Neural progenitor cell (in vitro differentiated cells): ENCODE measurements around the gene UBAP2L. TPM values are rescaled to one million over a fixed set of nuclear protein-coding genes. Genes with fewer than 3 reads are reported as not detected.
"Not testable (repeated sequence)": the region's sequence is repeated elsewhere in the genome, so short reads cannot be mapped to it uniquely, and the experiment has no call there.

ENCODE experiments used
- DNase-seq: peaks from one replicate; pipeline ENCODE4 v3.0.0-alpha.2; 2016; ENCODE audit warnings: low spot score
- H2AFZ ChIP-seq: fragments of 200-600 bp; sonication (generic); replicated peaks from 2 replicates; pipeline ENCODE4 v1.6.1; 2016; ENCODE audit warnings: antibody characterized with exemption
- H3F3A ChIP-seq: fragments of 200-600 bp; sonication (generic); 2 replicates; pipeline ENCODE4 v1.6.1; 2016; ENCODE audit warnings: antibody characterized with exemption, low read depth
- H3K27ac ChIP-seq: fragments of 200-600 bp; sonication (generic); 2 replicates; pipeline ENCODE4 v1.5.1; 2016; ENCODE audit warnings: mild to moderate bottlenecking
- H3K27me3 ChIP-seq: fragments of 200-600 bp; sonication (generic); 2 replicates; pipeline ENCODE4 v1.6.1; 2016; ENCODE audit warnings: mild to moderate bottlenecking, moderate library complexity
- H3K36me3 ChIP-seq: fragments of 200-600 bp; sonication (generic); 2 replicates; pipeline ENCODE4 v1.5.1; 2016
- H3K4me1 ChIP-seq: fragments of 200-600 bp; sonication (generic); 2 replicates; pipeline ENCODE4 v1.6.1; 2016; ENCODE audit warnings: mixed run types
- H3K4me2 ChIP-seq: fragments of 200-600 bp; sonication (generic); 2 replicates; pipeline ENCODE4 v1.6.1; 2016
- H3K4me3 ChIP-seq: fragments of 200-600 bp; sonication (generic); 2 replicates; pipeline ENCODE4 v1.5.1; 2016
- H3K79me2 ChIP-seq: fragments of 200-600 bp; sonication (generic); 2 replicates; pipeline ENCODE4 v1.6.1; 2016; ENCODE audit warnings: low read depth
- H3K9ac ChIP-seq: fragments of 200-600 bp; sonication (generic); 2 replicates; pipeline ENCODE4 v1.6.1; 2016
- H3K9me3 ChIP-seq: fragments of 200-600 bp; sonication (generic); 2 replicates; pipeline ENCODE4 v1.5.1; 2016; ENCODE audit warnings: low read depth
- H4K20me1 ChIP-seq: fragments of 200-600 bp; sonication (generic); 2 replicates; pipeline ENCODE4 v1.6.1; 2016; ENCODE audit warnings: low read depth
- H3K27ac Mint-ChIP-seq: 3 replicates; pipeline ENCODE4 v1.8.0; 2021; ENCODE audit warnings: mixed read lengths
- H3K27me3 Mint-ChIP-seq: 2 replicates; pipeline ENCODE4 v1.8.0; 2022; ENCODE audit warnings: low read depth, mild to moderate bottlenecking, inconsistent platforms, moderate library complexity, mixed read lengths; ENCODE audit not compliant: insufficient read depth
- H3K36me3 Mint-ChIP-seq: 3 replicates; pipeline ENCODE4 v1.8.0; 2021; ENCODE audit warnings: mixed read lengths
- H3K4me1 Mint-ChIP-seq: 3 replicates; pipeline ENCODE4 v1.8.0; 2021; ENCODE audit warnings: mixed read lengths
- H3K4me3 Mint-ChIP-seq: 3 replicates; pipeline ENCODE4 v1.8.0; 2021; ENCODE audit warnings: mild to moderate bottlenecking, moderate library complexity, mixed read lengths
- H3K9me3 Mint-ChIP-seq: 3 replicates; pipeline ENCODE4 v1.8.0; 2020; ENCODE audit warnings: mixed read lengths
- CTCF ChIP-seq: fragments of 200-600 bp; sonication (generic); IDR thresholded peaks from 2 replicates; pipeline ENCODE4 v1.5.1; 2017; ENCODE audit warnings: antibody characterized with exemption, mild to moderate bottlenecking
- EZH2 ChIP-seq: fragments of 200-600 bp; sonication (generic); IDR thresholded peaks from 2 replicates; pipeline ENCODE4 v1.6.1; 2017; ENCODE audit warnings: antibody characterized with exemption, mild to moderate bottlenecking, moderate library complexity
- EZH2phosphoT487 ChIP-seq: fragments of 200-600 bp; sonication (generic); IDR thresholded peaks from 2 replicates; pipeline ENCODE4 v1.6.1; 2017; ENCODE audit warnings: antibody characterized with exemption
- total RNA-seq: library from RNA; depleted of rRNA; stranded (reverse); fragments of >200 nt; gene quantifications from 2 replicates; pipeline ENCODE4 v1.2.3, GENCODE V29; 2015; ENCODE audit warnings: low replicate concordance

Gene UBAP2L
- total RNA-seq, 1 donor from 2014 or later, result 148 TPM

DNA sequence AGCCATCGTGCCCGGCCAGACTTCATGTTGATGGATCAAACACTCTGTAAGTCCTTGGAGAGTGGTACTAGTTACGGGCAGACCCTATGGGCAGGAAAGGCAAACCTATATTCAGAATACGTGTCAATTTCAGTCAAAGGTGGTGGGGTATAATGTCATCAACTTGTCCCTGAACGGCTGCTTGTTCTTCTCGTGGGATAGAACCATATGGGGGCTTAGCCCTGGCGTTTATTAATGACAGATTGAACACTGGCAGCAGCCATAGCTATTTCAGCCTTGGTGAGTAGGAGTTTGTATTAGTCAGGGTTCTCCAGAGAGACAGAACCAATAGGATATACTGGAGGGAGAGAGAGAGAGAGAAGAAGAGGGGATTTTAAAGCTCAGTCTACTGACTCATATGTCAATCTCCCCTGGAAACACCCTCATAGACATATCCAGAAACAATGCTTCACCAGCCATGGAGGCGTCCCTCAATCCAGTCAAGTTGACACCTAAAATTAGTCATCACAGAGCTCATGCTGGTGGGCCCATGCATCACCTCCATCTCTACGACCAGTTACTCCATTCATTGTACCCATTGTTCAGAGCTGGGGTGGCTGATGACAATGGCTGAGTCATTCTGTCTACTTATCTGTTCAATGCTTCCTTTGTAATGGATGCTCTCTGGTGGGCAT, 84.0 kb downstream of the UBAP2L start:
- Histone ChIP-seq H3K9ac (no peak overlapping the region), H3K27ac (no peak overlapping the region), H3K9me3 (no peaks in the 10 kb centered on the region), H3K36me3 (no peaks in the 10 kb centered on the region), H3K79me2 (no peaks in the 10 kb centered on the region), H2AFZ (no peak overlapping the region), H3K27me3 (no peaks in the 10 kb centered on the region), H3K4me1 (no peaks in the 10 kb centered on the region), H3F3A (no peaks in the 10 kb centered on the region), H3K4me2 (no peak overlapping the region), H3K4me3 (no peak overlapping the region), H4K20me1 (no peaks in the 10 kb centered on the region)
- H3K27ac Mint-ChIP-seq, result no peak overlapping the region
- TF ChIP-seq EZH2phosphoT487 (no peak), CTCF (no peak), EZH2 (no peak)
- no peaks in the 10 kb centered on the region for H3K4me1 Mint-ChIP-seq
- DNase-seq, result no peak
- H3K27me3 Mint-ChIP-seq, result no peaks in the 10 kb centered on the region
- no peak overlapping the region for H3K4me3 Mint-ChIP-seq
- peaks cover 4% of the 10 kb centered on the region for H3K9me3 Mint-ChIP-seq
- H3K36me3 Mint-ChIP-seq, result no peaks in the 10 kb centered on the region

- Mint-ChIP-seq H3K4me3 (no peak overlapping the region), H3K27me3 (no peaks in the 10 kb centered on the region), H3K36me3 (no peaks in the 10 kb centered on the region), H3K4me1 (no peaks in the 10 kb centered on the region), H3K27ac (no peak overlapping the region), H3K9me3 (peaks cover 4% of the 10 kb centered on the region)
- no peak for DNase-seq
- Histone ChIP-seq H4K20me1 (no peaks in the 10 kb centered on the region), H3K79me2 (no peaks in the 10 kb centered on the region), H3K27me3 (no peaks in the 10 kb centered on the region), H3K4me3 (no peak overlapping the region), H3K4me2 (no peak overlapping the region), H3K9me3 (no peaks in the 10 kb centered on the region), H3K36me3 (no peaks in the 10 kb centered on the region), H3K9ac (no peak overlapping the region), H2AFZ (no peak overlapping the region), H3K27ac (no peak overlapping the region), H3F3A (no peaks in the 10 kb centered on the region), H3K4me1 (no peaks in the 10 kb centered on the region)
- TF ChIP-seq EZH2phosphoT487, result no peak
- TF ChIP-seq EZH2, result no peak
- TF ChIP-seq CTCF, result no peak
These were observed 85.4 kb downstream of the UBAP2L start for GRCh38 chr1:154306151-154306550.

GRCh38 chr1:154307670-154308270, 87.0 kb downstream of the UBAP2L start:
- H3K36me3 ChIP-seq, H3K27ac Mint-ChIP-seq, H3K36me3 Mint-ChIP-seq, H3K9ac ChIP-seq, H3K9me3 ChIP-seq, H3K9me3 Mint-ChIP-seq, H3K4me1 ChIP-seq, H3F3A ChIP-seq, H3K27ac ChIP-seq, H3K4me3 Mint-ChIP-seq, DNase-seq, H3K4me2 ChIP-seq, H4K20me1 ChIP-seq, H3K4me1 Mint-ChIP-seq, H2AFZ ChIP-seq, H3K4me3 ChIP-seq, H3K79me2 ChIP-seq, H3K27me3 Mint-ChIP-seq, H3K27me3 ChIP-seq: not testable (repeated sequence)

- H3K27ac ChIP-seq, H3K4me2 ChIP-seq, H3K4me3 ChIP-seq, H3K9me3 ChIP-seq, H3K4me1 Mint-ChIP-seq, H2AFZ ChIP-seq, H3K4me3 Mint-ChIP-seq, H3K4me1 ChIP-seq, H3F3A ChIP-seq, H3K9ac ChIP-seq, H3K27me3 Mint-ChIP-seq, H3K27ac Mint-ChIP-seq, H3K36me3 Mint-ChIP-seq, H4K20me1 ChIP-seq, H3K9me3 Mint-ChIP-seq, H3K27me3 ChIP-seq, DNase-seq, H3K36me3 ChIP-seq, H3K79me2 ChIP-seq: not testable (repeated sequence)
These were observed 88.4 kb downstream of the UBAP2L start for GRCh38 chr1:154309136-154309535.

- not testable (repeated sequence) for H3K4me1 ChIP-seq, H3K4me3 ChIP-seq, H3K27ac ChIP-seq, H3K4me3 Mint-ChIP-seq, H4K20me1 ChIP-seq, H3K79me2 ChIP-seq, H3K4me2 ChIP-seq, DNase-seq, H2AFZ ChIP-seq, H3K9ac ChIP-seq, H3K27ac Mint-ChIP-seq, H3K36me3 ChIP-seq, H3K9me3 ChIP-seq, H3F3A ChIP-seq, H3K4me1 Mint-ChIP-seq, H3K27me3 ChIP-seq, H3K27me3 Mint-ChIP-seq, H3K36me3 Mint-ChIP-seq
- H3K9me3 Mint-ChIP-seq, result peaks cover 14% of the 10 kb centered on the region
These were observed 91.7 kb downstream of the UBAP2L start for GRCh38 chr1:154312229-154313065.
